Adrenal gland (tissue), 12 donors: ENCODE data around the gene MBP. TPM values are rescaled to one million over a fixed set of nuclear protein-coding genes. Genes with fewer than 3 reads are reported as not detected.

ENCODE experiments used
- DNase-seq, 7 donors: peaks; one replicate each; pipeline ENCODE4 v3.0.0-alpha.2; 2019 to 2020
- H3K27ac ChIP-seq, 5 donors: fragments of 200-600 bp; sonication (generic) in 4 of 5; 1 replicate in 3 of 5; 2 replicates in 2 of 5; pipeline versions ENCODE4 v1.5.1 to v1.8.0; 2016 to 2020; ENCODE audit warnings: mild to moderate bottlenecking in 1 of 5
- H3K27me3 ChIP-seq: fragments of 200-600 bp; 2 replicates; pipeline ENCODE4 v1.8.0; 2021
- H3K36me3 ChIP-seq, 2 donors: fragments of 200-600 bp; replicated peaks in 1 of 2; 1 replicate in 1 of 2; 2 replicates in 1 of 2; pipeline versions ENCODE4 v1.5.1 to v1.8.0; 2018 to 2022
- H3K4me1 ChIP-seq, 2 donors: fragments of 200-600 bp; replicated peaks in 1 of 2; 1 replicate in 1 of 2; 2 replicates in 1 of 2; pipeline versions ENCODE4 v1.5.1 to v1.8.0; 2018 to 2021
- H3K4me3 ChIP-seq, 4 donors: fragments of 200-600 bp; sonication (generic) in 3 of 4; one replicate each; pipeline ENCODE4 v1.5.1; 2016 to 2018
- H3K9me3 ChIP-seq, 3 donors: fragments of 200-600 bp; sonication (generic) in 1 of 3; replicated peaks in 1 of 3; 1 replicate in 2 of 3; 2 replicates in 1 of 3; pipeline versions ENCODE4 v1.5.1 to v1.8.0; 2016 to 2021
- CTCF ChIP-seq, 6 experiments: fragments of 450-650 bp in 4 of 6; fragments of 200-600 bp in 2 of 6; sonication (generic) in 1 of 6; IDR thresholded peaks; 1 replicate in 5 of 6; 2 replicates in 1 of 6; pipeline versions ENCODE4 v1.5.1 to v1.8.0; 2016 to 2021; ENCODE audit warnings: antibody characterized with exemption in 6 of 6, mild to moderate bottlenecking in 2 of 6, moderate library complexity in 1 of 6
- POLR2A ChIP-seq, 2 donors: fragments of 450-650 bp; IDR thresholded peaks; one replicate each; pipeline ENCODE4 v1.6.1; 2017; ENCODE audit warnings: antibody characterized with exemption in 2 of 2, mild to moderate bottlenecking in 2 of 2, moderate library complexity in 1 of 2
- WGBS, 4 donors: extraction: QIAGEN DNeasy Blood & Tissue Kit in 2 of 4; methylation state at CpG; one replicate each; pipeline versions ENCODE4 v1.1.5 to v1.1.7; 2013 to 2017; 5-methylcytosine and 5-hydroxymethylcytosine counted together
- intact Hi-C, 2 donors: fragments of 100-400 bp; cut with DNase I; formaldehyde crosslinking; loops; one replicate each; pipeline versions ENCODE4 v1.14.1 to v1.15.0; 2022 to 2023
- polyA plus RNA-seq, 3 donors: library from polyadenylated mRNA; stranded (reverse); fragments of 200-250 nt in 2 of 3; fragments of 350-450 nt in 1 of 3; fragmentation: Illumina TruSeq in 1 of 3; extraction: RNeasy Lipid Tissue Mini Kit (QIAGEN cat#74804) in 1 of 3; gene quantifications; one replicate each; pipeline ENCODE4 v1.2.3, GENCODE V29; 2013 to 2014
- total RNA-seq, 9 donors: library from RNA; depleted of rRNA in 4 of 9; stranded (reverse); fragments of >200 nt in 4 of 9; fragments of 120-200 nt in 1 of 9; fragmentation: NEBNext Ultra II Directional in 1 of 9; extraction: Animal tissue kit (Norgen Biotek cat#: 25700) in 1 of 9; gene quantifications; one replicate each; pipeline versions ENCODE4 v1.1.0 to v1.2.4, GENCODE V29; 2013 to 2023
- donor health status: healthy with polysubstance abuse.
- donor health status: Bipolar disorder and iron deficiency.
- donor health status: DM: yes; HTN: yes; CAD: no.
- donor health status: DM: no; HTN: no; CAD: no.
- donor health status: DM: no; HTN: no; CAD: no.
- donor health status: DM: yes; HTN: yes; CAD: no.

Gene MBP
- total and polyA plus RNA-seq, 12 donors, result 1.8 to 23.7 (median 13.7) TPM

- Histone ChIP-seq H3K9me3 (no peaks in the 10 kb centered on the region), H3K36me3 (no peaks in the 10 kb centered on the region), H3K27ac (peak overlapping the region in 1 of 5 donors; percentile 34), H3K27me3 (no peaks in the 10 kb centered on the region), H3K4me3 (no peak overlapping the region), H3K4me1 (no peaks in the 10 kb centered on the region)
- peak in 1 of 7 donors; percentile 33 for DNase-seq
- intact Hi-C loops, result no loop called here
- 29 to 42% (median 36%) methylated on average over 12 of the region's 12 CpGs for WGBS, 4 donors
- TF ChIP-seq CTCF (IDR thresholded peaks at IDR 0.05), result no peak
These were observed 97.0 kb downstream of the MBP start for GRCh38 chr18:77035380-77036187.

- Histone ChIP-seq H3K9me3 (no peaks in the 10 kb centered on the region), H3K36me3 (no peaks in the 10 kb centered on the region), H3K27me3 (no peaks in the 10 kb centered on the region), H3K4me1 (no peaks in the 10 kb centered on the region), H3K4me3 (no peak overlapping the region), H3K27ac (no peak overlapping the region)
- DNase-seq, result no peak
- no peak for TF ChIP-seq CTCF (IDR thresholded peaks at IDR 0.05)
- intact Hi-C loops, result no loop called here
- WGBS, 4 donors, result 83 to 96% (median 89%) methylated on average over 3 of the region's 3 CpGs
These were observed 99.0 kb downstream of the MBP start for GRCh38 chr18:77033575-77033974.

GRCh38 chr18:77032181-77032701 is 100.3 kb downstream of the MBP start:
- no peak overlapping the region for H3K27ac ChIP-seq

GRCh38 chr18:77031662-77032061 is 100.9 kb downstream of the MBP start:
- DNase-seq, result no peak
- Histone ChIP-seq H3K27ac (no peak overlapping the region), H3K4me1 (no peaks in the 10 kb centered on the region), H3K36me3 (no peaks in the 10 kb centered on the region), H3K9me3 (no peaks in the 10 kb centered on the region), H3K27me3 (no peaks in the 10 kb centered on the region), H3K4me3 (no peak overlapping the region)
- WGBS, 4 donors, result 73 to 90% (median 83%) methylated on average over 5 to 9 of the region's 9 CpGs
- no peak for TF ChIP-seq CTCF (IDR thresholded peaks at IDR 0.05)
- no peak for TF ChIP-seq POLR2A (IDR thresholded peaks at IDR 0.05)
- intact Hi-C loops, result no loop called here

More at GRCh38 chr18:77032181-77032701, 100.3 kb downstream of the MBP start:
- Histone ChIP-seq H3K27me3 (no peaks in the 10 kb centered on the region), H3K9me3 (no peaks in the 10 kb centered on the region), H3K4me3 (no peak overlapping the region), H3K4me1 (no peaks in the 10 kb centered on the region), H3K36me3 (no peaks in the 10 kb centered on the region)
- TF ChIP-seq POLR2A (IDR thresholded peaks at IDR 0.05), result no peak
- no peak for TF ChIP-seq CTCF (IDR thresholded peaks at IDR 0.05)
- 62 to 72% (median 70%) methylated on average over 15 to 19 of the region's 19 CpGs for WGBS, 4 donors
- intact Hi-C loops, result no loop called here
- no peak for DNase-seq
